ENCODE measurements around the gene PRR9. TPM values are rescaled to one million over a fixed set of nuclear protein-coding genes. Genes with fewer than 3 reads are reported as not detected.

The PRR9 gene, protein sequence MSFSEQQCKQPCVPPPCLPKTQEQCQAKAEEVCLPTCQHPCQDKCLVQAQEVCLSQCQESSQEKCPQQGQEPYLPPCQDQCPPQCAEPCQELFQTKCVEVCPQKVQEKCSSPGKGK
- not detected in 2 replicates for total RNA-seq

DNA sequence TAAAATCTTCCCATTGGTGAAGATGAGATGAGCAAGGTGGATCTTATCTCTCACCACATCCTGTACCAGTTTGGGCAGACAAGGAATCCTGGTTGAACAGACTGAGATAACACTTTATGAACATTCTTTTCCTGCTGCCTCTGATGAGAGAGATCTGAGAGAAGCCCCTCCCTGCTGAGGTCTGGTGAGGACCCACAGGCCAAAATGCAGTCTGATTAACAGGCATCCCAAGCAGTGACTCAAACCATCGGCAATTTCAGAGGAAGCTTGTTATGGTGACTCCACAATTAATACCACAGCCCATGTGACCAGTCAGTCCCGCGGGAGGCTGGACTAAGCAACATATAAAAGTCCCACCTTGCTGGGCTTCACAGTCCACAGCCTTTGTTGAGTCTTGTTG is at the start of gene PRR9:
PRR9 (plus strand) TSS at position 373 of the 400 bp plus-strand sequence. CDS start 561 bp downstream, outside the sequence.

DNA sequence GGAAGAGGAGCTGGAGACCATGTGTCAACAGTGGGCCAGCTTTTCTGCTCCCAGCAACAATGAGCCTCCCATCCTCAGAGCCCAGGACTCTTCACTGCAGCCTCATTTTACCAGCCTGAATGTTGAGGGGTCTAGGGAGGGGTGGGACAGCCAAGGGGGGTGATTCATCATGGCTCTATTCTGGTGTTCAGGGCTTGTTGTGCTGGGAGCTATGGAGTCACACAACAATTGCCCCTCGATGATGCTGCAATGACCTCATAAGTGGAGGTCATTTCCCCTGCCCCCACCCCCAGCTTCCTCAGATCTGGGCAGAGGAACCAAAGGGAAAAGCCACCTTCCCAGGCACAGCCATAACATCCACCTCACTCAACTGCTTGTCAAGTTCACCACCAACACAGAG is 14.3 kb upstream of the PRR9 start, which contains the start of gene LELP1:
LELP1 (plus strand) TSS at position 301 of the 400 bp plus-strand sequence. CDS start 1,278 bp downstream, outside the sequence.

DNA sequence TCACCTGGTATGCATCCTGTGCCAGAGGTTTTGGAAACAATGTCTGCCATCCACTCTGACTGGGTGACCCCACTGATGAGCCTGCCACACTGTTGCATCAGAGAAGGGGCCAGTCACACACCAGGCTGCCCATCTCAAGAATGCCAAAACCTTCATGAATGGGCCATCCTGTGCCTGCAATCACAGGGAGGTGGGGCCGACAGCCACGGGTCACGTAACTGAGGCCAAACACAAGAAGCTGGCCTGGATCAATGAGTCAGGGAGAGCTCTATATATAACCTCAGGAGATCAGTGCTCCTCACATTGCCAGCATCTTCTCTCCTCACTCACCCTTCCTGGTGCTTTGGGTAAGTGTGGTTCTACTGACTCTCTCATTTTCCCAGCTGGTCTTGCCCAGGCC is 42.0 kb downstream of the PRR9 start, which contains the start of gene LORICRIN:
LORICRIN (plus strand) TSS at position 301 of the 400 bp plus-strand sequence. CDS start 1,263 bp downstream, outside the sequence.

Other genes starting within 250 kb of the PRR9 start
- gene SPRR4, start 246.9 kb upstream of the PRR9 start, total RNA-seq = not detected in 2 replicates
- not detected in 2 replicates for gene SPRR1A, start 233.5 kb upstream of the PRR9 start, total RNA-seq
- gene SPRR3, start 215.8 kb upstream of the PRR9 start, total RNA-seq = not detected in 2 replicates
- not detected in 2 replicates for gene SPRR1B, start 186.4 kb upstream of the PRR9 start, total RNA-seq
- not detected in 2 replicates for gene SPRR2D, start 176.5 kb upstream of the PRR9 start, total RNA-seq
- not detected in 2 replicates for gene SPRR2A, start 160.1 kb upstream of the PRR9 start, total RNA-seq
- not detected in 2 replicates for gene SPRR2B, start 146.0 kb upstream of the PRR9 start, total RNA-seq
- gene SPRR2E, start 123.1 kb upstream of the PRR9 start, total RNA-seq = not detected in 2 replicates
- gene SPRR2F, start 104.1 kb upstream of the PRR9 start, total RNA-seq = not detected in 2 replicates
- gene SPRR2G, start 66.7 kb upstream of the PRR9 start, total RNA-seq = not detected in 2 replicates
- not detected in 2 replicates for gene LELP1, start 14.2 kb upstream of the PRR9 start, total RNA-seq
- gene LORICRIN, start 42.1 kb downstream of the PRR9 start, total RNA-seq = not detected in 2 replicates
- not detected in 2 replicates for gene PGLYRP3, start 95.4 kb downstream of the PRR9 start, total RNA-seq
- not detected in 2 replicates for gene PGLYRP4, start 131.3 kb downstream of the PRR9 start, total RNA-seq
- not detected in 2 replicates for gene S100A9, start 140.3 kb downstream of the PRR9 start, total RNA-seq
- gene S100A12, start 158.0 kb downstream of the PRR9 start, total RNA-seq = not detected in 2 replicates
- not detected in 2 replicates for gene S100A8, start 173.5 kb downstream of the PRR9 start, total RNA-seq
- gene S100A7A, start 198.9 kb downstream of the PRR9 start, total RNA-seq = not detected in 2 replicates
- gene S100A7, start 243.1 kb downstream of the PRR9 start, total RNA-seq = not detected in 2 replicates